ENCODE measurements around the gene PHLDB1. TPM values are rescaled to one million over a fixed set of nuclear protein-coding genes. Genes with fewer than 3 reads are reported as not detected.

PHLDB1 gene
- total RNA-seq, 6 donors from 2014 or later: 45.5 to 188 (median 100) TPM

GRCh38 chr11:118663381-118663780 is 56.0 kb downstream of the PHLDB1 start:
- peak in 1 of 2 donors; percentile 9 for DNase-seq
- 91 to 93% methylated on average over 3 to 4 of the region's 4 CpGs for WGBS, 2 donors

DNA sequence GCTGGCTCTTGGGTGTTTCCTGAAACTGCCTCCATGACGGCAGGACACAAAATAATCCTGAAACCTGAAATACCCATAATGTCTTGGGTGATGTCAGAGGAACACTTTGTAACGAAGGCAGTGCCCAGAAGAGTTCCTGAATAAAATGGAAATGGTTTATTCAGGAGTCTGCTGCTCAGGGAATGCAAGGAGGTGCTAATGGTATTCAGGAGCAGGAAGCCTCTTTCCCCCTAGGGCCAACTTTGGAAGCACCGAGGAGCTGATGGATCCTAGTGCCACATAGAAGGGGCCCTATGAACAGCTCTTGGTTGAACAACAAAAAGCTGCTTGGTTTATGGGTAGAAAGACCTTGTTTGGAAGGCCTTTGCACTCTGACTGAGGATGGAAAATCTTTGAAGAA is 56.5 kb downstream of the PHLDB1 start:
- no peaks in the 10 kb centered on the region for H3K36me3 ChIP-seq
- 83 to 85% methylated on average over 3 of the region's 3 CpGs for WGBS, 2 donors
- peaks cover 5 to 12% (median 11%) of the 10 kb centered on the region in 4 donors for H3K4me1 ChIP-seq
- TF ChIP-seq EP300 (IDR thresholded peaks at IDR 0.05): no peak
- TF ChIP-seq POLR2AphosphoS5 (IDR thresholded peaks at IDR 0.05): no peak
- TF ChIP-seq CTCF (IDR thresholded peaks at IDR 0.05): no peak
- TF ChIP-seq POLR2A (IDR thresholded peaks at IDR 0.05): no peak
- H3K9me3 ChIP-seq: no peaks in the 10 kb centered on the region
- no peak for DNase-seq
- no peak for ATAC-seq (ENCODE audit: low FRiP score in 2 of 2)
- no peaks in the 10 kb centered on the region for H3K27me3 ChIP-seq
- no peak overlapping the region for H3K27ac ChIP-seq
- no peak overlapping the region for H3K4me3 ChIP-seq

More at GRCh38 chr11:118663381-118663780, 56.0 kb downstream of the PHLDB1 start:
- no peak for ATAC-seq (ENCODE audit: low FRiP score in 2 of 2)
- Histone ChIP-seq H3K9me3 (no peaks in the 10 kb centered on the region), H3K27ac (no peak overlapping the region), H3K36me3 (no peaks in the 10 kb centered on the region), H3K27me3 (no peaks in the 10 kb centered on the region), H3K4me1 (peaks cover 5 to 15% (median 11%) of the 10 kb centered on the region in 4 donors), H3K4me3 (no peak overlapping the region)
- no peak for TF ChIP-seq CTCF (IDR thresholded peaks at IDR 0.05)
- no peak for TF ChIP-seq EP300 (IDR thresholded peaks at IDR 0.05)
- no peak for TF ChIP-seq POLR2A (IDR thresholded peaks at IDR 0.05)
- no peak for TF ChIP-seq POLR2AphosphoS5 (IDR thresholded peaks at IDR 0.05)

DNA sequence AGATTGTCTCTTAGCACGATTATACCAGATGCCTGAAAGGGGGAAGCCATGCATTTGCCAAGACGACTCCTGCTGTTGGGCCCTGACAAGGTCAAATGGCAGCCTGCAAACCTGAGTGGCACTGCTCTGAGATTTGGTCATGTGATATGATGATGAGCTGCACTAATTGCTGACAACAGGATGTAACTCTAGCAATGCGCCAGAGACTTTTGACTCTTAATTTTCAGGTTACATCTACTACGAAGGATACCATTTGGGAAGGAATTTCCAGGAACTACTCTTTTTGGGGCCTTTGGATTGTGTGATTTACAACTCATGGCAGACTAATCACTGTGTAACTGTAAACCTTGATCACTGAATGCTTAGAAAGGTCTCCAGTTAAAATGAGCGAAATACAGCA is 59.0 kb downstream of the PHLDB1 start:
- Histone ChIP-seq H3K36me3 (no peaks in the 10 kb centered on the region), H3K4me1 (no peaks in the 10 kb centered on the region), H3K9me3 (no peaks in the 10 kb centered on the region), H3K4me3 (no peak overlapping the region), H3K27ac (no peak overlapping the region), H3K27me3 (no peaks in the 10 kb centered on the region)
- WGBS, 2 donors: 83 to 84% methylated on average over 5 of the region's 5 CpGs
- DNase-seq: peak in 1 of 2 donors; percentile 8
- TF ChIP-seq POLR2AphosphoS5 (IDR thresholded peaks at IDR 0.05) (no peak), CTCF (IDR thresholded peaks at IDR 0.05) (no peak), POLR2A (IDR thresholded peaks at IDR 0.05) (no peak), EP300 (IDR thresholded peaks at IDR 0.05) (no peak)
- ATAC-seq (ENCODE audit: low FRiP score in 2 of 2): no peak

DNA sequence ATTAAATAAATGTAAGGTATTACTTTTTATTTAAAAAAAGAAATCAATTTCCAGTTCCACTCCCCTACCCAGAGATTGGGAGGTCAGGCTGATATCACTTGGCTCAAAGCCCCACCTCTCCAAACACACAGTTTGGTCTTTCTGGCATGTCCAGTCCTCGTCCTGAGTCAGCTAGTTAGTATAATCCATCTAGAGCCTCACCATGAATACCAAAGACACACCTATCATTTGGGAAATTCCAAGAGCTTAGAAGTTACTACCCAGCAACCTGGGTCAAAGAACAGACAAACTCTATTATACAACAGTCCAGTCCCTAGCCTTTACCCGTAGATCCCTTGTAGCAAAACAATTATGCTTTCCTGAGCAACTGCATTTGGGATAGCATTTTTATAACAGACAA is 62.6 kb downstream of the PHLDB1 start:
- no peaks in the 10 kb centered on the region for H3K9me3 ChIP-seq
- H3K36me3 ChIP-seq: no peaks in the 10 kb centered on the region
- TF ChIP-seq CTCF (IDR thresholded peaks at IDR 0.05) (no peak), POLR2A (IDR thresholded peaks at IDR 0.05) (no peak), POLR2AphosphoS5 (IDR thresholded peaks at IDR 0.05) (no peak), EP300 (IDR thresholded peaks at IDR 0.05) (no peak)
- H3K27me3 ChIP-seq: no peaks in the 10 kb centered on the region
- WGBS, 2 donors: 60 to 74% methylated on average over 2 of the region's 2 CpGs
- ATAC-seq (ENCODE audit: low FRiP score in 2 of 2) (no peak), DNase-seq (no peak)
- no peak overlapping the region for H3K27ac ChIP-seq
- H3K4me1 ChIP-seq: no peaks in the 10 kb centered on the region
- H3K4me3 ChIP-seq: no peak overlapping the region

DNA sequence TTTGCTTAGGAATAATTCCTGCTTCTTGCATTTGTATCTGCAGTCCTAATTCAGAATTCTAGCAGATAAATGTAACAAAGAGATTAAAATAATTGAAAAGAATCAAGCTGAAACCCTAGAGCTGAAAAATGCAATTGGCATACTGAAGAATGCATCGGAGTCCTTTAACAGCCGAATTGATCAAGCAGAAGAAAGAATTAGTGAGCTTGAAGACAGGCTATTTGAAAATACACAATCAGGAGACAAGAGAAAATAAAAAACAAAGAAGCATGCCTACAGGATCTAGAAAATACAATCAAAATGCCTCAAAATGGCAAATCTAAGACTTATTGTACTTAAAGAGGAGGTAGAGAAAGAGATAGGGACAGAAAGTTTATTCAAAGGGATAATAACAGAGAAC is 63.8 kb downstream of the PHLDB1 start:
- H3K4me3 ChIP-seq: no peak overlapping the region
- TF ChIP-seq CTCF (IDR thresholded peaks at IDR 0.05): no peak
- TF ChIP-seq EP300 (IDR thresholded peaks at IDR 0.05): no peak
- TF ChIP-seq POLR2AphosphoS5 (IDR thresholded peaks at IDR 0.05): no peak
- no peak for TF ChIP-seq POLR2A (IDR thresholded peaks at IDR 0.05)
- ATAC-seq (ENCODE audit: low FRiP score in 2 of 2): no peak
- WGBS, 2 donors: 91 to 99% methylated on average over 2 of the region's 2 CpGs
- no peaks in the 10 kb centered on the region for H3K9me3 ChIP-seq
- H3K36me3 ChIP-seq: no peaks in the 10 kb centered on the region
- H3K4me1 ChIP-seq: no peaks in the 10 kb centered on the region
- H3K27me3 ChIP-seq: no peaks in the 10 kb centered on the region
- DNase-seq: no peak
- H3K27ac ChIP-seq: no peak overlapping the region

All from upper lobe of left lung (tissue), 6 donors.